Mucosa of stomach (tissue), 1 donor: Measurements from ENCODE around the gene POLD2.

Experiments
- H3K27me3 ChIP-seq: one replicate; pipeline ENCODE4 v1.7.0; 2013; ENCODE audit warnings: mild to moderate bottlenecking, low read length; ENCODE audit not compliant: control insufficient read depth, insufficient read depth
- H3K36me3 ChIP-seq: one replicate; pipeline ENCODE4 v1.7.0; 2013; ENCODE audit warnings: low read length; ENCODE audit not compliant: control insufficient read depth, insufficient read depth
- H3K4me1 ChIP-seq: one replicate; pipeline ENCODE4 v1.7.0; 2013; ENCODE audit warnings: mild to moderate bottlenecking, low read length; ENCODE audit not compliant: control insufficient read depth, insufficient read depth
- H3K4me3 ChIP-seq: one replicate; pipeline ENCODE4 v1.7.0; 2013; ENCODE audit warnings: low read length
- H3K9ac ChIP-seq: one replicate; pipeline ENCODE4 v1.7.0; 2013; ENCODE audit warnings: mild to moderate bottlenecking, low read length, moderate library complexity
- H3K9me3 ChIP-seq: one replicate; pipeline ENCODE4 v1.7.0; 2013; ENCODE audit warnings: mild to moderate bottlenecking, low read length, moderate library complexity; ENCODE audit not compliant: control insufficient read depth
- donor health status: Pancreatic carcinoma.

The POLD2 gene

DNA sequence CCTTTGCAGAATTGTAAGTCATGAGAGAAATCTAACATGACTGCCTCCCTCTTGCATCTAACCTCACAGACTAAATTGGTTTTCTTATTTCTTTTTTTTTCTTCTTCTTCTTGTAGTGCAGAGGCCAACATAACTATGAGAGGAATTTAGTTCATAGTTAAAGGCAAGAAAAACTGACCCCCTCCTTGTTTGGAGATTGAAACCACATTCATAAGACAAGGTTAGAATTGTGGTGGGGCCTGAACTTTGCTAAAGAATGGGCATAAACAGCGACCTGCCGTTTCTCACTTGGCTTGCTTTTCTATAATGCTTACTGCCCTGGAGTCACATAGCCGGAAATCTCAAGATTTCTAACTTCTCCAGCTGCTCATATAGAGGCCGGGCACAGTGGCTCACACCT lies 38.6 kb downstream of the POLD2 start:
- H3K4me1 ChIP-seq = peaks cover 17% of the 10 kb centered on the region
- no peaks in the 10 kb centered on the region for H3K9me3 ChIP-seq
- no peaks in the 10 kb centered on the region for H3K27me3 ChIP-seq
- H3K9ac ChIP-seq = no peak overlapping the region
- H3K4me3 ChIP-seq = no peak overlapping the region
- H3K36me3 ChIP-seq = peaks cover 5% of the 10 kb centered on the region

DNA sequence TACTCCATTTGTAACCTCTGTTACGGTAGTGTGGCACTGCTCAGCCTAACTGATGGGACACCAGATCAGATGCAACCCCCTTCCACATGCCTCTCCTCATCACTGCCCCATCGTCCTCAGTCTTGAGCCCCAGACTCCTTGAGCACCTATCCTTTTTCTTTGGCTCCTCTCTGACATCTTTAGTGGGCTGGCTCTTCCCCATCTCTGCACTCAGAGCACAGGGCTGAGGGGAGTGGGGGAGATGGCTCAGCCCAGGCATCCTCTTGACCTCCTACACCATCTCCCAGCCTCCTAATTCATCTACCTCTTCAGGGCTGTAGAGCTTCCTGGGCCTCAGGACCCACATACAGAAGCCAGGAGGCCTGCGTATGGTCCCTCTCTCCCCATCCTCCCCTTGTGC lies 39.6 kb downstream of the POLD2 start:
- H3K4me3 ChIP-seq = no peak overlapping the region
- H3K27me3 ChIP-seq = no peaks in the 10 kb centered on the region
- peaks cover 6% of the 10 kb centered on the region for H3K36me3 ChIP-seq
- H3K9ac ChIP-seq = no peak overlapping the region
- H3K9me3 ChIP-seq = no peaks in the 10 kb centered on the region
- peaks cover 17% of the 10 kb centered on the region for H3K4me1 ChIP-seq

- H3K9me3 ChIP-seq = no peaks in the 10 kb centered on the region
- peak overlapping the region; percentile 61 for H3K9ac ChIP-seq
- H3K36me3 ChIP-seq = peaks cover 6% of the 10 kb centered on the region
- H3K4me3 ChIP-seq = peak overlapping the region; percentile 43
- no peaks in the 10 kb centered on the region for H3K27me3 ChIP-seq
- peaks cover 17% of the 10 kb centered on the region for H3K4me1 ChIP-seq
These were observed 40.7 kb downstream of the POLD2 start for GRCh38 chr7:44082541-44083207.

DNA sequence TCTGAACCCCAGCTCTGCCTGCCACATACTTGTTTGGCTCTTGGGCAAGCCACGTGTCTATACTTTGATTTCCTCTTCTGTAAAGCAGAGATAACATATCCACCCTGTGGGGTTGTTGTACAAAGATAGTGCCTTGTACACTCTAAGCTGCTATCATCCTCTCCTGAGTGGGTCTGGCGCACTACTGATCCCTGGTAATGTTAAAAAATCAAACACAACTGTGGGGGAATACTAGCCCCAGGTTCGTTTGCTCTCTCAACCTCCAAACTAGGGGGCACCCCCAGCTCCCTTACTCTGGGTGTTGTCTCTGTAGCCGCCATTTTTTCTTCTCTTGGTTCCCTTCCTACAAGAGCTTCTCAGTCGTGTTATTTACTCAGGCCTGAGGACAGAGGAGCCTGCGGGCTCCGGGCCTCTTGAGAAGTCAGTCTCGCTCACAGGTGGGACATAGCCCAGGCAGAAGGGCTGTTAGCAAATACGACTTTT lies 42.0 kb downstream of the POLD2 start:
- H3K9ac ChIP-seq = peak overlapping the region; percentile 78

GRCh38 chr7:44080686-44081265 lies 42.6 kb downstream of the POLD2 start:
- H3K36me3 ChIP-seq = peaks cover 6% of the 10 kb centered on the region
- peak overlapping the region; percentile 78 for H3K9ac ChIP-seq

More for the DNA sequence above, 42.0 kb downstream of the POLD2 start:
- H3K36me3 ChIP-seq = peaks cover 6% of the 10 kb centered on the region
- peaks cover 18% of the 10 kb centered on the region for H3K4me1 ChIP-seq
- peak overlapping the region; percentile 53 for H3K4me3 ChIP-seq
- H3K9me3 ChIP-seq = no peaks in the 10 kb centered on the region
- H3K27me3 ChIP-seq = no peaks in the 10 kb centered on the region

GRCh38 chr7:44080118-44080517 lies 43.2 kb downstream of the POLD2 start:
- peaks cover 28% of the 10 kb centered on the region for H3K4me1 ChIP-seq
- no peaks in the 10 kb centered on the region for H3K27me3 ChIP-seq
- H3K9ac ChIP-seq = peak overlapping the region; percentile 78
- H3K4me3 ChIP-seq = no peak overlapping the region
- peaks cover 6% of the 10 kb centered on the region for H3K36me3 ChIP-seq
- H3K9me3 ChIP-seq = no peaks in the 10 kb centered on the region

More at GRCh38 chr7:44080686-44081265, 42.6 kb downstream of the POLD2 start:
- no peaks in the 10 kb centered on the region for H3K27me3 ChIP-seq
- no peak overlapping the region for H3K4me3 ChIP-seq
- peaks cover 23% of the 10 kb centered on the region for H3K4me1 ChIP-seq
- no peaks in the 10 kb centered on the region for H3K9me3 ChIP-seq

GRCh38 chr7:44079331-44080021 lies 43.9 kb downstream of the POLD2 start:
- H3K9ac ChIP-seq = no peak overlapping the region
- H3K4me1 ChIP-seq = peaks cover 28% of the 10 kb centered on the region
- no peaks in the 10 kb centered on the region for H3K9me3 ChIP-seq
- H3K36me3 ChIP-seq = peaks cover 6% of the 10 kb centered on the region
- no peaks in the 10 kb centered on the region for H3K27me3 ChIP-seq
- H3K4me3 ChIP-seq = no peak overlapping the region

GRCh38 chr7:44078521-44078920 lies 44.8 kb downstream of the POLD2 start:
- H3K4me3 ChIP-seq = no peak overlapping the region

DNA sequence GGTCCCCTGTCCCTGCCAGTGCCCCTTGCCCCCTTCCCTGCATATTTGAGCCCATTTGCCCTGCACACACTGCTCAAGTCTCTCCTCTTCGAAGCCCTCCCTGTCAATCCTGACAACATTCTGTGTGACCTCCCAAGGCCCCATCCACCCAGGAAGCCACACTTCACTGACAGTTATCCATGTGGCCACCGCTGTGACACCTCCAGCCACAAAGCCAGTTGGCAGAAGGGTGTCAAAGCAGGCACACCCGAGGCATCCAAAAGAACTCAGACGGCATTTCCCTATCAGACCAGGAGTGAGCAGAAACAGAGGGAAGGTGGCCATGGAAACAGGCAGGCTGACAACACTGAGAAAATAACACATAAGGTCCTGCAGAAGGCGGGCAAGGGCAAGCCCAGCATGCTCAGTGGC lies 45.7 kb downstream of the POLD2 start:
- H3K4me1 ChIP-seq = peaks cover 46% of the 10 kb centered on the region
- no peaks in the 10 kb centered on the region for H3K27me3 ChIP-seq
- H3K9ac ChIP-seq = no peak overlapping the region
- no peak overlapping the region for H3K4me3 ChIP-seq
- no peaks in the 10 kb centered on the region for H3K9me3 ChIP-seq
- H3K36me3 ChIP-seq = peaks cover 6% of the 10 kb centered on the region

More at GRCh38 chr7:44078521-44078920, 44.8 kb downstream of the POLD2 start:
- Histone ChIP-seq H3K4me1 (peaks cover 38% of the 10 kb centered on the region), H3K36me3 (peaks cover 6% of the 10 kb centered on the region), H3K9ac (no peak overlapping the region), H3K27me3 (no peaks in the 10 kb centered on the region), H3K9me3 (no peaks in the 10 kb centered on the region)

DNA sequence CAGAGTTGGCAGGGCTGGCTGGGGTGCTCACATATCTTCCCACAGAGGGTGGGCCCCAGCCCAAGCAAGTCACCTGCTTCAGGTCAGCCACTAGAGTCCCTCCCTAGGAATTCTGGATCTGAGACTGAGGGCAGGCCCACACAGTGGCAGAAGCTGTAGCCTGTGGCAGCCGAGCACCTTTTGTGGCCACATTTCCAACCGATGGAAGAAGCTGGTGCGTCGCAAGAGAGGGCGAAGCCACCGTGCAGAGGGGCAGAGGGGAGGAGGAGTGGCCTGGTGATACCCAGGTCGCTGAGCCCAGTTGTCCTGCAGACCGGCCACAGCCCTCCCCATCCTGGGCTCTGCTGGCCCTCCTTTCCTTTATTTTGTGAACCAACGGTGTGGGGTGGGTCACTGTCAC lies 46.3 kb downstream of the POLD2 start:
- Histone ChIP-seq H3K4me3 (no peak overlapping the region), H3K9me3 (no peaks in the 10 kb centered on the region), H3K9ac (no peak overlapping the region), H3K4me1 (peaks cover 52% of the 10 kb centered on the region), H3K27me3 (no peaks in the 10 kb centered on the region), H3K36me3 (peaks cover 6% of the 10 kb centered on the region)

DNA sequence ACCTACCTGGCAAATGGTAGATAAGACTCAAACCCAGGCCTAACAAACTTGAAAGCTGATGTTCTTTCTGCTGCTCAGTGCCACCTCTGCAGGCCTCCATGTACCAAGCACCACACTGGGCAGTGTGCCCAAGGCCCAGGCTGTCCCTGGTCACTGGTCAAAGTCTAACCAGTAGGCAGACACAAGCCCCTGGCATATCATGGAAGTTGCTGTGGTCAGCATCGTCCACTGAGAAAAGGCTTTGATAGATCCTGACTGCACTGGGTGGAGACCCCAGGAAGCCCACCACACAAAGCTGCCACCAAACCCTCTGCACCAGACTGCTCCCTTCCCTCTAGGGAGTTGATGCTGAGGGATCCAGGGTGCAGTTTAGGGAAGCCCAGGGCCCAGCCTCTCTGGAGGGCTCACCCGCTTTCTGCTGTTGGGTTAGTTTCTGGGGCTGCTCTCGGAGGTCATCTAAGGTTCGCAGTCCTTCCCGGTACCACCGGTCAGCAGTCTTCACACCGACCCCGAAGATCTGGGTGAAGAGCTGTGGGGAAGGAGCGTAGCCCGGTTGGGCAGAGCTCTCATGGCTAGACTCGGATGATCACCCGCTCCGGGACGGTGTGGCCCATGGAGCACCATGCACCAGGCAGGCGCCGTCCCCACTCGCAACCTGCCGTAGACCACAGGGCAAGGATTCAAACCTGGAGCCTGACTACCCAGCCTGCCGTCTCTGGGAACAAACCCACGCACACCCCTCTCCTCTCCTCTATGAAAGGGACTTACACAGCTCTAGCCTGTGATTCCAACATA lies 47.0 kb downstream of the POLD2 start:
- peaks cover 6% of the 10 kb centered on the region for H3K36me3 ChIP-seq
- no peaks in the 10 kb centered on the region for H3K27me3 ChIP-seq
- peaks cover 56% of the 10 kb centered on the region for H3K4me1 ChIP-seq
- H3K9me3 ChIP-seq = no peaks in the 10 kb centered on the region
- H3K4me3 ChIP-seq = no peak overlapping the region
- no peak overlapping the region for H3K9ac ChIP-seq
